HG03139 (cell line): ENCODE measurements around the gene ZSCAN2.

Source experiments
- ATAC-seq: cut with Tn5 transposase; IDR thresholded peaks from one replicate; pipeline ENCODE4 v1.9.1; 2021; ENCODE audit not compliant: unreplicated experiment

ZSCAN2 gene

GRCh38 chr15:84668221-84668982 is 67.6 kb downstream of the ZSCAN2 start:
- ATAC-seq = no peak

- no peak for ATAC-seq
Observed at GRCh38 chr15:84669726-84670125, 68.9 kb downstream of the ZSCAN2 start.

- ATAC-seq = no peak
Observed at GRCh38 chr15:84671211-84671610, 70.4 kb downstream of the ZSCAN2 start.
